ENCODE measurements around the gene CCDC92.
A peak's percentile ranks its signal among the peaks of the same experiment; 100 is the strongest.

Gene CCDC92

DNA sequence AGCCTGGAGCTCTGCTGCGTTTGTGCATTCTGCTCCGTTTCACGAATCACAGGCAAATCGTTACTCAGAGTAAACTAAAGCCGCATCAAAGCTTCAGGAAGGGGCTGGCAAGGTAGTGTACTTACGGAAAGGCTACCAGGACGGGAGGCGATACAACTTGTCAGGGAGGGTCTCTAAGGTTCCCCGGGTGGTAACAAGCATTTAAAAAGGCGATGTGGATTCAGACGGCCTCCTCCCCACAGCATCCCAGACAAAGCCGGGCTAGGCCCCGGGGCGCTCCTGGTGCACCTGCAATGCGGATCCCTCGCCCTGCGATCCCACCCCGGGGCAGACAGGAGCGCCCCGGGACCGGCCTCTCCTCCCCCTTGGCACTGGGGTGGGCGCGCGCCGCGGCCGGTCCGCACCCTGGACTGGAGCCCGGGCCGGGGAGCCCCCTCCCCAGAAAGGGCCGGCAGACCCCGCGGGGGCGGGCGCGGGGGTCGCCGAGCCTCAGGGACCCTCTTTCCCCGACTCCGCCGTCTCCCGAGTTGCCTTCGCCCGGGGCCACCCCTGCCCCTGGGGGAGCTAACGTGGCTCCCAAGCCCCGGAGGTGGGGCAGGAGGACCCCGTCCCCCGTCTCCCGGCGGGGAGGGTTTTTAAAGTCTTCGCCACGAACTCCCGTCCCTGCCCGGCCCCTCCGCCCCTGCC lies 718 bp downstream of the CCDC92 start:
- DNase-seq = peak; percentile 45

DNA sequence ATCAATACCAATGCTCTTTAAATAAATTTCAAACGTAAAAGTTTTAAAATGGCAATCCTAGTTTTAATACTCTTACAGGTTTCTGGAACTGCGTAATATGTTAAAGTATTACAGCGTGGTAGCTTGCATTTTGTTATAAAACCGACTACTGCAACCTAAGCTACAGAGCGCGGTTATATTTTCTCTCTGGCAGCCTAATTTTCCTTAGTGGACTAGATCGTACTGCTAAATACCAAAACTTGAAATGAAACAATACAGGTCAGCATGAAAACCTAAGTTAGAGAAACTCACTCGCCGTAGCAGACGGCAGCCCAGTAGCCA lies 1.2 kb downstream of the CCDC92 start:
- DNase-seq = no peak

DNA sequence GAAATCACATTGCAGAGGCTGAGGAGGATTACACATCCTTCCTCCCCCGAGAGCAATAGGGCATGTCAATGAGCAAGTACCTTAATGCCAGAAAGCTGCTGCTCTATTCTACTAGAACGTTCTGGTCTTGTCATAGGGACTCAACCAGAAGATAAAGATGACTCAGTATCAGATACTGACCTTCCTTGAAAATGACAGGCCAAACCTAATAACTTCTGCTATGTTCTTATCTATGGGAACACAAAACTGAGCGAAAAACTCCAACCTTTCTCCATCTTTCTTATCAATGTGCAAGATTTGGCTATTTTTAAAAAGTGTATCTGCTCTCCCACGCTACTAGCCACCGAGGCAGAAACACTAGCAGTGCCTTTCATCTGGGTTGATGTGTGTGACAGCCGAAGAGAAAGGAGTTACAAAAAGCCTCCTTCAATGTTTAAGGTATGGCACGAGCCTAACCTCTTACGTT lies 5.5 kb downstream of the CCDC92 start:
- DNase-seq = no peak

- DNase-seq = no peak
Observed at GRCh38 chr12:123966596-123966995, 6.0 kb downstream of the CCDC92 start.

- no peak for DNase-seq
Observed at GRCh38 chr12:123965382-123965781, 7.2 kb downstream of the CCDC92 start.

DNA sequence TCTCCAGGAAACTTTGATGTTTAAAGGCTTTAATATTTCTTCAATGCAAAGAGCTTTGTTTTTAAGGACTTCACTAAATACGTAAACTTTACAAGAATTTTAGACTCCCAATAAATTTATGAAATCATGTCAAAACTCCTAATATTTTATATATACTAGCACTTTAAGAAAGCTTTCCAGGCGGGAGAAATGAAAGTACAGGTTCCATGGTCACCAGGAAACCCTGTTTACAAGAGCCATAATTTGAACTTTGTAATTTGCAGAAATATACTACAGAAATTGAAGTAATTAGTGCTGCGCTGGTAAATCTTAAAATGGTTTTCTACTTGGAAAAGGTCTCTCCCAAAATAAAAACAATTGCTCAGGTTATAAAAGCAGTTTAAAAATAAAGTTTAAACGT lies 8.8 kb downstream of the CCDC92 start:
- DNase-seq = no peak

DNA sequence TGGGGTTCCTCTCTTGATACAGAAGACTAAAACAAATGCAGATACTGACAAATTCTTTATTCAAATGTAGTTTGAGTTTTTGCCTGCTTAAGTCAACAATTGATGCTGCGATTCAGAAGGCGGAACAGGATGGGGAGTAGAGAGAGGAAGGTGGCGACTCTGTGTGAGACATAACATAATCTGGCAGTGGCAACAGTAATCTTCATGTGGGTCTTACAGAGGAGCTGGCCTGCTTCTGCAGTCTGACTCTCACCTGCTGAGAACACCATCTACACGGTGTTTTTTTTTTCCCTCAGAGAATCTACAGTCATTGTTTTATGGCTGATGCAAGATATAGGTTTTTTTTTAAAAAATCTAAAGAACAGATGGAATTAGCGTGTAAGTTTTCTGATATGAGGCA lies 10.1 kb downstream of the CCDC92 start:
- DNase-seq = no peak

DNA sequence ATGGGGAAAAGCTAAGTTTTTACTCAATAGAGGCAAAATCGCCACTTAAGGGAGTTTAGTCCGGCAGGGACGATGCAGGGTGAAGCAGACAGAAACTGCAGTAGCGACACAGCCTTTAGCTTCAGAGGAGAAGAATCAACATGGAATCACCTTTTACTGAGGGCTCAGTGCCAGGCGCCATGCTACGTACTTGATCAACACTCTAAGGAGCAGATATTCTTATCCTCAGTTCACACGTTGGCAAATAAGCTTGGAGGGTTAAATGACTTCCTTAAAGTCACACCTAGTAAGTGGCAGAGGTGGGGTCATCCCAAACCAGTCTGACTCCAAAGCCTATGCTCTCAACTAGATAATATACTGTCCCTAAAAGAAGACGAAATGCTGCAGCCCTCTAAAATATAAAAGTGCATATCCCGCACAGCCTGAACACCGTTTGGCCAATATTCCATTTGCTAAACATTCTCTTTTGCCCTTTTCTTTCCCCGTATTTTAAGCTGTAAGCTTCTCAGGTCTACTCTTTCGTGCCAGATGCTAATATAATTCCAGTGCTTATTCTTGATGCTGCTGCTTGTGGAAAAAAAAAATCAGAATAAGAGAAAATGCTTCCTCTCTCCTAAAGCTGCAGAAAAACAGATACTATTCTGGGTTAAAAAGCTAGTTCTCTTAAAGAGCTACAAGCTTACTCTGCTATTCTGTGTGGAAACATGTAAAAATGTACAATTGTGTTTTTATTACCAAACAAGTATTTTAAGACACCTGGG lies 10.9 kb downstream of the CCDC92 start:
- no peak for DNase-seq

- no peak for DNase-seq
Observed at GRCh38 chr12:123960856-123961255, 11.8 kb downstream of the CCDC92 start.

DNA sequence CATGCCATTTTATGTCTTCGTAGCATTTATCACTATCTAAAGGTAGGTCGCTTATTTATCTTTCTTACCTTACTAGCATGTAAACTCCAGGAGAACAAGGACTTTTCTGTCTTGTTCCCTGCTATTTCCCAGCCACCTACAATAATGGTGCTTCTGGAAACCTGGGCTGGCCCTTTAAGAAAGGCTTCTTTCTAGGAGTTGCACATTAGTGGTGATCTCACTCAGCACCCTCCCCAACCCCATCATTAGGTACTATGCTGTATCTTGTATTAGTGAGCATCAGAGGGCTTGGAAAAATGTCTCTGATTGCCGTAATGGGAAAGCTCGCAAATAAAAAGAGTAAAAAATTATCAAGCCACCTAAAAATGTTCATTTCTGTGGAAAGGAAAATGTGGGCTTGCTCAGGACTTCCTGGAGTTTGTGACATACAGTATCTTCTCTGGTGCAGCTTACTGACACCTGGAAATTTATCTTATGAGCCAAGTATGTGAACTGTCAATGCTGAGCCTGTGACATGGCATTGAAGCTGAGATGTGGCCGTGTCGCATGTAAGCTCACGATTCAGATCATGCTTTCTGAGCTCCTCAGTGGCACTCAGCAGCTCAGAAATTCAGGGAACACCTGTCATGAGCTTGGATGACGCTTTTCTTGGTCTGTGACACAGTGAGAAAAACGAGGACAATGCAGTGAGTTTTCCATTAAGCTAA lies 12.4 kb downstream of the CCDC92 start:
- DNase-seq = no peak

GRCh38 chr12:123958876-123959275 lies 13.8 kb downstream of the CCDC92 start:
- DNase-seq = no peak

- no peak for DNase-seq
Observed at GRCh38 chr12:123958462-123958861, 14.2 kb downstream of the CCDC92 start.

- no peak for DNase-seq
Observed at GRCh38 chr12:123957196-123957595, 15.4 kb downstream of the CCDC92 start.

DNA sequence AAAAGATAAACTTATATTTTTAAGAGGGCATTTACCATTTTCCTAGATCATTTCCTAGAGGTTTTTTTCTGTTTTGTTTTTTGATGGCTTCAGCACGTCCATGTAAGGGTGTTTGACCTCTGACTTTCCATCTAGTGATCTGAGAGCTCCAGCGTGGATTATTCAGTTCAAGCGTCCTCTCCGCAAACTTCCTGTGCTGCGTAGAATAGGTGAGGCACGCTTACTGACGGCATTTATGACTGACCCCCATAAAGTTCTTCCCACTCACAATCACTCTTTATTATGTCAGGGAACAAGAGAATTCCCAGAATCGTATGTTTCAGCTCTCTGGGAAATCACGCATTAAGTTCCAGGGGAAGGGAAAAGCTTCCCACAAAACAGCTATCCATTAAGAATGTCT lies 16.4 kb downstream of the CCDC92 start:
- DNase-seq = no peak

DNA sequence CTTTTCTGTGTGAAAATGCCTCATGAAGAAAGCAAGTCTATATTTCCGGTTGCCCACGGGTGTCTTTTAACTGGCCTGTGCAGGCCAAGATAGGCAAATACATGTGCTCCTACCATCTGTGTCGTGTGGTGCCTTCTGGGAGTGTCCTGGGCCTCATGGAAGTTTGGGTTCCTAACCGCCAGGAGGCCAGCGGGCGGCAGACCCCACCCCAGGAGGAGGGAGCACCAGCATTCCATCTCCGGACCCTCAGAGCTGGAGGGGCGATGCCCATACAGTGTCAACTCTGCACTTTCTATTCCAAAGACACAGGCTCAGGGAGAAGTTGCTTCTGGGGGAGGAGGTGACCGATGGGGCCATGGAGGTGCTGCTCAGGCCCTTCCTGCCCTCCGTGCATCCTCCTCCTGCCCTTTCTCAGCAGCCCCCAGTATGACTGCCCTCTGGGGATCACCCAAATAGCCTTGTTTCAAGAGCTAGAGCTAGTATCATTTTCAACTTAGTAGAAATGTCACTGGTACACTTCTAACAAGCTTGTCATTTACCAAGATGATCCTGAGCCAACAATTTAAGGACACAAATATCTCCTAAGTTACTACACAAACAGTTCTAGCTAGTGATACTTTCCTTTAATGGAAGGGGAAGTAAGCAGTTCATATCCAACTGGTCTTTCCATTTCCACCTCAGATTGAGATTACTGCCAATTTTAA lies 17.8 kb downstream of the CCDC92 start:
- no peak for DNase-seq

- DNase-seq = no peak
Observed at GRCh38 chr12:123952037-123952436, 20.6 kb downstream of the CCDC92 start.

- no peak for DNase-seq
Observed at GRCh38 chr12:123951467-123951866, 21.2 kb downstream of the CCDC92 start.

DNA sequence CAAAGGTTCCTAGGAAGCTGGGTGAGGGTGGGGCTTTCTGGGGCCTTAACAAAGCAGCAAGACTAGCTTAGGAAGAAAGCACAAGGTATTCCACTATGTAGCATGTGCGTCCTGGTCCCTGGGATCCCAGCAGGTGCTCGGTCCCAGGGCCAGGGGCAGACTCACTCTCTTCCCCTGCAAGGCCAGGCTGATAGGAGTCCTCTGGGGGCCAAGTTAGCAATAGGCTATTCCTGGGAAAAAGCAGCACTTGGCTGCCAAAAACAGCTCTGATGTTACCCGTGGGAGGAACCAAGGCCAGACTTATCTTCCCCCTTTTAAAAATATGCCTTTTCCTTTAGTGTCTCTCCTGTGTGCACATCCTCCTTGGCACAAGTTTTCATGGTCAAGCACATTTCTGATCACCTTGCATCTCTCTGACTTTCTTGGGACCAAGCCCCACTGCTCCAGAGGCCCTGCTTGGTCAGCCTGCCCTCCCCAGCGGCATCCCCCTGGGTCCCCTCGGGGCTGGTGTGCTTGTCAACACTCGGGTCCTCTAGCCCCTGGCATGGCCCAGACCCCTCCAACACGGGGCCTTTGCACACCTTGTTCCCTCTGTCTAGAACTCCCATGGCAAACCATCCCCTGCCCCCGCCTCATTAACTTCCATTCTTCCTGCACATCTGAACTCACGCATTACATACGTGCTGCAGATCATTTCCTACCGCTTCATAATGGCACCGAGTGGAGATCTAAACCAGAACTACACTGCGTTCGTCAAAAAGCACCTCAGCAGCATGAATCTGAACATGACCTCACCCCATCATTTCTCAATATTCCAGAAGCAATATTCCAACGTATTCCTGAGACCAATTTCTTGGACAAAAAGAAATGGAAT lies 21.9 kb downstream of the CCDC92 start:
- DNase-seq = no peak

DNA sequence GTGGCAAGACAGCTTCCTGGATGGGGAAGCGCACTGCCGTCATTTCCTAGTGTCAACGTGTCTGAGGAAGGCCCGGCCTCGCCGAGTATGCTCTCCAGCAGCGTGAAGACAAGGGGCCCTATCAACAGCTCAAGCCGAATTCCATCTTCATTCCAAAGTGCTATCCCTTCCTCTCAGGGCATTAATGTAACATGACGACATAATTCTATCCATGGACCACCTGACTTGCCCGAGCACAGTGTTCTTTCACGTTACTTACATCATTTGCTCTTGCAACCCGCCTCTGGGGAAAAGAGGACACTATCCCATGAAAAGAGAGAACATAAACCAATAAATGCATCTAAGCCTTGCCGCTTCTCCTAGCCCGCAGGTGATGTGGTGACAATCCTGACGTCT lies 22.9 kb downstream of the CCDC92 start:
- no peak for DNase-seq

DNA sequence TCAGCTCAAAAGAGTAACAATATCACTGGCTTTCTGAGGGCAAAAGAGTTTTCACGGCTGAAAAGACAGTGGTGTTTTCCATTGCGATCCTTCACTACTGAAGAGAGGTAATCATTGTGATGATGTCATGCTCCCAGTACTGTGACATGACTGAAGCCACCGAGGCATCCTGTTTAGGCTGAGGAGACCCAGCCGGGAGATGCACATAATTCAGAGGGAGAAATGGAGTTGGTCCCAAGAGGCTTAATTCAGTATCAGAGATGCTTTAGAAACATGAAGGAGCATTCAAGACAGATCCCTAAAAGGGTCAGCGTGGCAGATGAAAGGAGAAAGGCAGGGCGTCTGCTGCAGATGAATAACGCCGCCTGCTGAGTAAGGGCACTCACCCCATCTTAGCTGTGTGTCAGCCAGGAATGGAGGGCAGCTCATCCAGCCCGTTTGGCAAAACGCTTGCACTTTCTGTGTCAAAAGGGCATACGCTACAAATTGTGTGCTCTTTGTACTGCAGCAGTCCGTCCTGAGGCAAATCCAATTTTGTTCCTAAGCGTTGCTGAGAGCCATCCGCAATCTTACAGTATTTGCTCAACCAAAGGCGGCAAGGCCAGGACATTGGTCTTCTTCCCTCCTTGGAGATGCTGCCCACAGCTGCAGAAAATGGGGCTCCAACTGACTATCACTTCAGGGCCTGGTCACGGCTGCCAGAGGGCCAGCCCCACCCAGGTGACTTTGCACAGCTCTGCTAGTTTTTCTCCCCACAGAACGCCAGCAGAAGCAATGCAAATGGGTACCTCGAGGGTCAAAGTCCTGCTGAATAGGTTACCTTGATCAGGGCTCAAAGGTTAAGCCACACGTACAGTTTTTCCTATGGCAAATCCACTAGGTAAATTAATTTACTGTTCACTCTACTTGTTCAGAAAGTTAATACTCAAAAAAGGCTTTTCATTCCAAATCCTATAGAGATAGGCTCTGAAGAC lies 23.5 kb downstream of the CCDC92 start:
- DNase-seq = no peak

GRCh38 chr12:123948401-123948795 lies 24.2 kb downstream of the CCDC92 start:
- no peak for DNase-seq

All from right hindlimb (tissue), 1 donor.